ENCODE results near the gene TRABD2A.

TRABD2A gene

GRCh38 chr2:84849271-84849952 is 31.5 kb downstream of the TRABD2A start:
- DNase-seq (ENCODE audit: low read depth), result peak; percentile 42

DNA sequence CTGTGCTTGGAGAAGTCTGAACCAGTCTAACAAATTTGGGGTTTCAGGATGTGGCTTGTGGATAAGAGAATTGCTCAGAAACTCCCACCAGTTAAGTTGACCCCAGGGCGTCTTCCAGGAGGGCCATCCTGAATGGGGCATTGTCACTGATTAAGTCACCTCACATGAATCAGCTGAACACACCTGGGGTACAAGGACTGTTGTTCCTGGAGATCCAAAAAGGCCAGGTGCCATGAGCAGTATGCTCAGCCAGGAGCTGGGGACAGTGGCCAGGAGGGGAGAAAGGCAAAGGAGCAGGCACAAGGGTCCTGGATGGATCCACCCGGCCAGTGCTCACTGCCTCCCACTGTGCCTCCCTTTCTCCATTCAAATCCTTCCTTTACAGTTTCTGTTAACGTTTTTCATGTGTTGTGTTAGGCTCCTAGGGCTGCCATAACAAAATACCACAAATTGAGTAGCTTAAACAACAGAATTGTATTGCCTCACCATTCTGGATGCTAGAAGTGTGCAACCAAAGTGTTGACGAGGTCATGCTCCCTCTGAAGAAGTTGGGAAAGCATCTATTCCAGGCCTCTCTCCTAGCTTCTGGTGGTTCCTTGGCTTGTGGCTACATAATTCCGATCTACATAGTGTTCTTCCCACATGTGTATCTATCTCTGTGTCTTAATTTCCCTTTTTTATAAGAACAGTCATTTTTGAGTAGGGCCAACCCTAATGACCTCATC is 33.4 kb downstream of the TRABD2A start:
- peak; percentile 17 for DNase-seq (ENCODE audit: low read depth)

DNA sequence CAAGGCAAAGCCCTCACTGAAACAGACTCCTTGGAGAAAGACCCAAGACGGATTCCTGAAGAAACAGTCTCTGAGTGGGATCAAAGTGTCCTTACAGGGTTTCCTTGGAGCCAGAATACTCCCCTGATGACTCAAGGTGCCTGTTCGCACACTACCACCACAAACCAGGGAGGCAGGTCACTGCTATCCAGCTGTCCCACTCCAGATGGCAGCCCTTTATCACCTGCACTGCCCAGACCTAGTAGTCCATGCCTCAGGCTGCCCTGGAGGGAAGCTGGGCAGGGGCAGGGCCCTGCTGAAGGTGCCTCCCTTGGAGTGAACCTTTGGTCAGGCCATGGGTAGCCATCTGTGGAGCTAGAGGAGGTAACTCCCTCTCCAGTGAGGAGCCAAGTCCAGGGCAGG is 34.1 kb downstream of the TRABD2A start:
- DNase-seq (ENCODE audit: low read depth), result no peak

DNA sequence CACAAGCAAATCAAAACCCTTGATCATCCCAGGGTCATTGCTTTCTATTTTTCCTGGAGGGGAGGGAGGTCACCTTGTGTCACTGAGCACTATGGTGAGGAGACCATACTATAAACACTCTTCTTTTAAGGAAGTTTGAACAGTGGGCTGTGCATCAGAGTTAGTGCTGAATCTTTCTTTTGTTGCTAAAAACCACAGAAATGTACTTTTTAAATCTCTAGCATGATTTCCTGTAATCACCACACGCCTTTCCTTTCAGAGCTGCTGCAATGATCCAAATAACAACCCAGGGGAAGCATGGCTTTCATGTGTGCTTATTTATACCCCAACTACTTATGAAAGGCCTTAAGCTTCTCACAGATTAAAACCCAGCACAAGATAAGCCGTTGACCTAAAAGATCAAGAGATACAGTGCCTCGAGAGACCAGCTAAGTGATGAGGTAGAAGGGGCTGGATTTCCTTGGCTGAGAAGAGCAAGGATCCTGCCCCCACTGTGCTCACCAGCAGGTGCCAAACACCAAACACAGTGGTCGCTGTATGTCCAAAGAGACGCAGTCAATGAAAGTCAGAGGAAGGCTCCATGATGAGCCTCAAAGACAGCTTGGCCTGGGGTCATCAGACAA is 34.7 kb downstream of the TRABD2A start:
- DNase-seq (ENCODE audit: low read depth), result no peak

- DNase-seq (ENCODE audit: low read depth), result no peak
Observed at GRCh38 chr2:84844141-84844540, 36.7 kb downstream of the TRABD2A start.

DNA sequence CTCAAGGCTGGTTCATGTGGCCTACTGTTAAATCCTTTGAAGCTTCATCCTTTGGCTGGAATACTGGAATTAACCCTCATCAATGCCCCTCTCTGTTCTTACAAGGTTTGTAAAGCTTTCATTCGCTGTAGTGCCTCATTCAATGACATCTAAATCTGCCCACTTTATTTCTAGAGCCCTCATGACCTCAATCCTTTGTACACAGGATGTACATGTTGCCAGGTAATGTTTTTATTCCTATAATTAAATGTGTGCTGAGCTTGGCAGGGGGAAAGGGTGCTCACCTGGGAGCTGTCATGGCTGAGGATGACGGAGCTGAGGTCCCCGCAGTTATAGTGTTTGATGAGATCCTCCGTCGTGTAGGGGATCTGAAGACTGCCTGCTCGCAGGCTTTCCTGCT is 39.3 kb downstream of the TRABD2A start:
- no peak for DNase-seq (ENCODE audit: low read depth)

DNA sequence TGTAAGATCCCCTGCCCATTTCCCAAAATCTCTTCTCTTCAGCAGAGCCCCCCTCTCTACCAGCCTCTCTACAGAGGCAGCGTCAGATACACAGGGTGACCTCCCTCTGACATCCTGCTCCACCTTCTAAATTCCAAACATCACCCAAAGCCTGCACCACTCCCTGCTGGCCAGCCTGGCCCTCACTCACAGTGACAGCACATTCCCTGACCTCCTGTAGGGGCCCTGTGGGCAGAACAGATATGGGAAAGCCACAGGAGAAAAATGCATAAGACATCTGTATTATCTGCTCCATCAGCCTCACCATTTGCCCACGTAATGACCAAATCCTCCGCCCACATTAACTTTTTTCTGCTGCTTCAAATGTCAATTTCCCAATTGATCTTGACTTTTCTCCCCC is 40.6 kb downstream of the TRABD2A start:
- DNase-seq (ENCODE audit: low read depth), result no peak

- DNase-seq (ENCODE audit: low read depth), result no peak
Observed at GRCh38 chr2:84839851-84840250, 41.0 kb downstream of the TRABD2A start.

DNA sequence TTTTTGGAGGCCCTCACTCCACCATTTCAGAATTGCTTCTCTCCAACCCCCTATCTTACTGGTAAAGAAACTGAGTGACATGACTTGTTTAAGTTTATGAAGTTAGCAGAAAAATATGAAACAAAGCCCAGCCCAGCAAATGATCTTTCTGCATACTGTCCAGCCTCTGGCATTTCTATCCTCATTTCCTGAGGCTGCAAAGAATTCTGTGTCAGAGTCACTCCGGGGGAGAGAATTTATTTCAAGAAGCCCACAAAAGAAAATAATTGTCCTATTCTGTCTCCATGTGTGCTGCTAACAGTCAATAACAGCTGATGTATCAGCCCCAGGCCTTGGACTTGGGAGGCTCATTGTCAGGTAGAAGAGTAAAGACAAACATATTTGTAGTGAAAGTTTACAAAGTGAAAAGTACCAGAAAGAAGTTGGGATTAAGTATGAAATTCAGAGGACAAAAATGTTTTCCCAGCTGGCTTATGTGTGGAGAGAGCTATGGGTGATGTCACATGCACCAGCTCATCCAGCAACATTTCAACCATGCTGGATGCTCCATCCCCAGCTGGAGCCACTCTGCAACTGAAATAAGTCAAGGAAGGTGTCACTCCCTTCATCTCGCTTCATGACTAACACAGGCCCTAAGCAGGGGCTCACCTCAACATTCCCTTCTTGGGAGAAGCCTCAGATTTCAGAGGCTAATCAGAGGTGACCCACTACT is 42.3 kb downstream of the TRABD2A start:
- DNase-seq (ENCODE audit: low read depth), result no peak

- no peak for DNase-seq (ENCODE audit: low read depth)
Observed at GRCh38 chr2:84836215-84836614, 44.7 kb downstream of the TRABD2A start.

- no peak for DNase-seq (ENCODE audit: low read depth)
Observed at GRCh38 chr2:84833481-84834150, 47.3 kb downstream of the TRABD2A start.

GRCh38 chr2:84832772-84833461 is 48.0 kb downstream of the TRABD2A start:
- no peak for DNase-seq (ENCODE audit: low read depth)

GRCh38 chr2:84830758-84831500 is 50.0 kb downstream of the TRABD2A start:
- no peak for DNase-seq (ENCODE audit: low read depth)

GRCh38 chr2:84830095-84830494 is 50.8 kb downstream of the TRABD2A start:
- DNase-seq (ENCODE audit: low read depth), result no peak

GRCh38 chr2:84829693-84830092 is 51.2 kb downstream of the TRABD2A start:
- no peak for DNase-seq (ENCODE audit: low read depth)

GRCh38 chr2:84827978-84828575 is 52.8 kb downstream of the TRABD2A start:
- no peak for DNase-seq (ENCODE audit: low read depth)

DNA sequence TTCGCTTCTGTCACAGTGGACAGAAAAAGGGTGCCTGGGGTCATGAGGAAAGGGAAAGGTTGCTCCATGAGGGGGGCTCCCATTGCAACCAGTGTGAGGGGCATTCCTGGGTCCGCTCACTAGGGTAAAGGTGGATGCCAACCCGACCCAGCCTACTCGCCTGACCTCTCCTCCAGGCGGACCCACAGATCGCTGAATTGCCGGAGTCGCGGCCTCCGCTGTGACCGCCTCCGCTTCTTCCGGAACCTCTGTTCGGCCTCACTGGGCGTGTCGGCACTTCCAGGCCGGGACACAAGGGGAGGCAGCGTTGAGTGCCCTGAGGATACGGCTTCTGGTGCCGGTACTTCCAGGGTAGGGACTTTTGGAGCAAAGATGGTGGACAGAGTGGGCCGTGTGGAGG is 57.1 kb downstream of the TRABD2A start:
- no peak for DNase-seq (ENCODE audit: low read depth)

DNA sequence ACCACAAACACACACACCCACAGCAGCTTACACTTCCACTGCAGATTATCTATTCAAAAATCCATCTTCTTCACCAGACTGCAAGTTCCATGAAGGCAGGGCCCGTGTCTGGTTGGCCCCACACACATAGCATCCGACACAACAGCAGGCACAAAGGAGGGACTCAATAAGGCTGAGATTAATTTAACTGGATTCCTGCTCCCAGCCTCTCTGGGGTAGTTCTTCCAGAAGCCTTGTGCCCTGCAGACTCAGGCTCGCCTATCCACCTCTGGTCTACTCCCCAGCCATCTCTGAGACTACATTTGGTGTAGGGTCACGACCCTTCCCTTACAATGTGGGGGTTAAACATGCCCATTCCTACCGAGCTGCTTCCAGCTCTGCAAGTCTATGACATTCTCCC is 57.7 kb downstream of the TRABD2A start:
- no peak for DNase-seq (ENCODE audit: low read depth)

DNA sequence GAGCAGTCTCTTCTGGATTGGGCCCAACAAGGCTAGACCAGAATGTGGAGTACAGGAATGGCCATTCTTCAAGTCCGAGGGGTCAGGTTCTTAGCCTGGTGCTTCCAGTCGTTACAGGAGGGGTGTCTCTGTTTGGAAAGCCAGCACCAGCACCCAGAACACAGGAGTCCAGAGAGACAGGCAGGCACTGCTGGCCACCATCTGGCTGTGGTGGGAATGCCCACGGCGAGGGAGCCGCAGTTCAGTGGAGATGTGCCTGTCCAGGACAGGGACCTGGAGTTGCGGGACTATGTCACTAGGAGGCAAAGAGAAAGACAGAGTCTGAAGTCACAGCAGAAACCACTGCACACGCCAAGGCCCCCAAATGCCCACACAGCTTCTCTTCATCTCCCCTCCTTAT is 59.1 kb downstream of the TRABD2A start:
- no peak for DNase-seq (ENCODE audit: low read depth)

DNA sequence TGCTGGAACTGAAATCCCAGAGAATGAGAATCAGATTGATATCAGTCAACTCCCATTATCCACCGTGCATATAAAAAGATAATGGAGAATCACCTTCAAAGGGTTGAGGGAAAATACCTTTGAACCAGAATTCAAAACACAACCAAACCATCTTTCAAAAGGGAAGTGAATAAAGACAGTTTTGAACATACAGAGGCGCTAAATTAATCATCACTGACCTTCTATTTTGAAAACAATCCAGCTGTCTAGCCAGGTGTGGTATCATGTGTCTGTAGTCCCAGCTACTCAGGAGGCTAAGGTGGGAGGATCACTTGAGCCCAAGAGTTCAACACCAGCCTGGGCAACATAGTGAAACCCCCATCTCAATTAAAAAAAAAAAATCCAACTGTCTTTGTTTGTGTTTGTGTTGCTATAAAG is 63.6 kb downstream of the TRABD2A start:
- no peak for DNase-seq (ENCODE audit: low read depth)

Data from GM04504 (cell line).